ENCODE results near the gene ABI1.

The ABI1 gene

DNA sequence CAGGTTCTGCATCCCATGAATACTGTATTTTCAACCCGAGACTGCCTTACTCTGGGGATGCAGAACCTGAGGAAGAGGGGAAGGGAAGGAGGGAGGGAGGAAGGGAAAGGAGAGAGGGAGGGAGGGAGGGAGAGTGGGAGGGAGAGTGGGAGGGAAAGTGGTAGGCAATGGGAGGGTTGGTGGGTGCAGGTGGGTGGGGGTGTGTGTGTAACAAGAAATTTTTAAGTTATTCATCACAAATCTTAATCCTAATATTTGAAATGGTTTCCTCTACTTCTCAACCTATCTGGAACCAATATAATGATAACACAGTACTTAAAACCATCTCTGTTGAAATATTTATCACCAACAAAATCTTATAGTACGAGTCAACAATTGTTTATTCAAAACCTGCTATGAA, 95.2 kb downstream of the ABI1 start:
- DNase-seq: no peak

- no peak for DNase-seq
Observed at GRCh38 chr10:26759008-26759407, 101.8 kb downstream of the ABI1 start.

DNA sequence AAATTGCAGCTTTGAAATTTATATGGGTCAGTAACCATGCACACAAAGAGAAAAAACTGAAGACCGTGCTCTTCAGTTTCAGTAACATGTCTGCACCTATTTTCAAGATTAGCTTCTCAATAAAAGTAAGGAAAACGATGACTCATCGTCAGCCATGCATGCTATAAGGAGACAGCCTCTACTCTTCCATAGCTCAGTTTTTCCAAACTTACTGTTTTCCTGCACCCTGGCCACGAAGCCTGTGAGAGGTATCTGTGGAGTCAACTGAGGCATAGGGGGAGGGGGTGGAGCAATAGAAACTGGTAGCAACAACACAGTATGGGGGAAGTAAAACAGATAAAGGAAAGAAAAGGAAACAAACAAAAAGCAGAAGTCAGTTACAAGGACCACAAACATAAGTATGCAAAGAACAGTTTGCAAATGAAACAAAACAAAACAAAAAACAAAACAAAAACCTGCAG, 105.3 kb downstream of the ABI1 start:
- no peak for DNase-seq

DNA sequence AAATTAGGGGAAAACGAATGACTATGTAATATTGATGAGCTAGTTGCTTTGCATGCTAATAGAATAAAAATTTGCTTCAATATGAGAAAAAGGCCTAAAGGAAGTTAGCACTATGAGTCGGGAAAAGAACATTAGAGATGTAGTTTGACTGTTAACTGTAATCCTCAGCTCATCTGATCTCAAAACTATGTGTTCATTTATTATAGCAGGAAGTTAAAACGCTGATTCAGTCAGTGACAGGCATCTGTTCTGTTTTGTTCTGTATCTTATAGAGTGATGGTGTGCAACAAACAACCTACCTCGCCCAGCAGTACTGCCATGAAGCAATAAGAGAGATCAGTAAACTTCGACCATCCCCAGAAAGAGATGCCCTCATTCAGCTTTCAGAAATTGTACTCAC, 114.7 kb downstream of the ABI1 start:
- no peak for DNase-seq

- DNase-seq: no peak
Observed at GRCh38 chr10:26743841-26744240, 116.9 kb downstream of the ABI1 start.

- no peak for DNase-seq
Observed at GRCh38 chr10:26743091-26743490, 117.7 kb downstream of the ABI1 start.

DNA sequence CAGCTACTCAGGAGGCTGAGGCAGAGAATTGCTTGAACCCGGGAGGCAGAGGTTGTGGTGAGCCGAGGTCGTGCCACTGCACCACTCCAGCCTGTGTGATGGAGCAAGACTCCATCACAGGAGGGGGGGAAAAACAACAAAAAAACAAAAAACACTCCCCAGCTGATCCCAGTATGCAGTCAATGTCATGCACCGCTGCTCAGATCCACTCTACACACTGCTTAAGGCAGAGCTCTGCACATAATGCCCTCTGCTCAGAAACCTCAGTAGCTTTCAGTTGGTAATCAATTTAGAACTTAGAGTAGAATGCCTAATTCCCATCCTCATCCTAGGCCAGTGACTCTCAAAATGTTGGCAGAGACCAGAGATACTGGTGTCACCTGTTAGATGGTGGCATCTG, 119.4 kb downstream of the ABI1 start:
- DNase-seq: no peak

DNA sequence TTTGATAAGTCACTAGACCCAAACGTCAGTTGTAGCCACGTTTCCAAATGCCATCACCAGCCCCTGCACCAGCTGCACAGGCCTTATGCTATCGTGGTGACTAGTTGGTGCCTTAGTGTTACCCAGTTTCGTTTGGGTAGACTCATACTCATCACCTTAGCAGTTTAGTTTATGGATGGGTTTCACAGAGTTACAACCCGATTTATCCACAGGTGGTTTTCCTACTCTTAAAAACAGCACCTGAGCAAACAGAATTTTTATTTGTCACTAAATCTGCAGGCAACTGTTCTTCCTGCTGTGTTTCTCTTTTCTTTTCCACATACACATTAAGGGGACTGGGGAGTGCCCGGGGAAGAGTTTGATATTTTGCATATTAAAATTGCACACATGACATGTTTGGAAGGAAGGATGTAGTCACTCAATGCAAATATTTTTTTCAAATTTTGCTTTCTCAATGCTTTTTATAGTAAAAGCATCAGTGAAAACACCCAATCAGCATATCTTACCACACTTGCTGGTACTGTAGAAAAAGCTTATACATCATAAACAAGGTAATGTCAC, 121.6 kb downstream of the ABI1 start:
- DNase-seq: peak; percentile 5 to 74

GRCh38 chr10:26738301-26738911, 122.4 kb downstream of the ABI1 start:
- DNase-seq: no peak

- no peak for DNase-seq
Observed at GRCh38 chr10:26737730-26738129, 123.0 kb downstream of the ABI1 start.

DNA sequence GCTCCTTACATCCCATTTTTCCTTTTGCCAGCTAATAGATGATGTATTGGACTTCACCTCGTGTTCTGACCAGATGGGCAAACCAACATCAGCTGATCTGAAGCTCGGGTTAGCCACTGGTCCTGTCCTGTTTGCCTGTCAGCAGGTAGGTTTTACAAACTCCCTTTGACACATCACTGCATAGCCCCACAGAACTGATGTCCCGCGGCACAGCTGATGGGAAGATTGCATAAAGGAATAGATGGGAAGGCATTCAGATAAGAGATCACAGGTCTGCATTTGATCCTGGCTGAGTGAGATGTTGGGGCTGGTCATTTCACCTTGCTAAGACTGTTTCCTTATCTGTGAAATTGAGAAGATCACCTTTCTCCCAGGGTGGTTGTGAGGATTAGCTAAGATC, 125.3 kb downstream of the ABI1 start:
- no peak for DNase-seq

DNA sequence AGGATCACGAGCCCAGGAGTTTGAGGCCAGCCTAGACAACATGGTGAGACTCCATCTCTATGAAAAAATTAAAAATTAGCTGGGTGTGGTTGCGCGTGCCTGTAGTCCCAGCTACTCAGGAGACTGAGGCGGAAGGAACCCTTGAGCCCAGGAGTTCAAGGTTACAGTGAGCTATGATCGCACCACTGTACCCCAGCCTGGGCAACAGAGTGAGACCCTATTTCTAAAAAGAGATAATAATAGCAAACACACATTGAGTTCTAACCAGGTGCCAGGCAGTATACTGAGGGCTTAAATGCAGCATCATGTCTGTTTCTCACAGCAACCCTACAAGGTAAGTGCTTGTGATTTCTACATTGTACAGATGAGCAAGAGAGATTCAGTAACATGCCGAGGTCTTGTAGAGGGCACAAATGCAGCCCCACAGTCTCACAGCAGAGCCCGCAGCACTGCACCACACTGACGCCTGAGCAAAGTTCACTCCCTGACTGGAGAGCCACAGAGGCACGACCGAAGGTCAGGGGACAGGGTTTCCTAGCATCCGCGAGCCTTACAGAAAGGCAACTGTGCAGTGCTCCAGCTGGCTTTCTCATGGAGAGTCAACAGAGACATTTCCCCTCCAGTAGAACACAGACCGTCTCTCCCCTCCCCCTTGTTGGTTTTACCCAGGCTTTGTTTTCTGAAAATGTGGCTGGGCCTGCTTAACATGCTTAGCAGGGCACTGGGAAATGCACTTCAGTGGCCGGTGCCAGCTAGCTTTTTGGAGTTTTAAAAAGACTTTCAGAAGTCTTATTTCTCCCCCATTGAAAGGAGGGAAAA, 126.8 kb downstream of the ABI1 start:
- DNase-seq: peak; percentile 3 to 43

GRCh38 chr10:26730552-26730951, 130.2 kb downstream of the ABI1 start:
- DNase-seq: no peak

GRCh38 chr10:26729395-26729794, 131.4 kb downstream of the ABI1 start:
- no peak for DNase-seq

DNA sequence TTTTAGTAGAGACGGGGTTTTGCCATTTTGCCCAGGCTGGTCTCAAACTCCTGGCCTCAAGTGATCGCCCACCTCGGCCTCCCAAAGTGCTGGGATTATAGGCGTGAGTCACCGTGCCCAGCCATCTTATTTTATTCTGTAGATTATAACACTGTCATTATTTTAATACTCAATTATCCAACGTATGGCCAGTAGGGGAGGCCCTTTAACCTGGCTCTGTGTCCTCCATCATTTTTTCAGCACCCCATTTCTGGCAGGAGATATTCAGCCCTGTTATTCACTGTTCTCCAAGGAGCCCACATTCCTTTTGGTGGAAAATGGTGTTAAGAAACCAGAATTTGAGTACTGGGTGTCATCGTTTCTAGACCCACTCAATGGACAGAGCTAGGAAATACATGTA, 131.8 kb downstream of the ABI1 start:
- DNase-seq: no peak

DNA sequence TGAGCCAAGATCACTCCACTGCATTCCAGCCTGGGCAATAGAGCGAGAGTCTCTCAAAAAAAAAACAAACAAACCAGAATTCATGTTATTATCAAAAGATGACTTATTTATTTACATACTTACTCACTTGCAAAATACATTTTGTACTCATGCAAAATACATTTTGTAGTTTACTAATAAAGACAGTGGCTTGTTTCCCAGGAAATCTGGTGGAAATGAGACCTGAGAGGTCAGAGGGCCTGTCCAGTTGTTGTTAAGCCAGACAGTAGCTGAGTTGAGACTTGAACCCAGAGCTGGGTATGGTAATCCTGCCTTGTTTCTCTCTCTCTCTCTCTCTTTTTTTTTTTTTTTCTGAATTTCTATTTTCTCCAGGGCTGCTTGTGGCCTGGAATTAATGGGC, 133.8 kb downstream of the ABI1 start:
- no peak for DNase-seq

GRCh38 chr10:26725837-26726727, 134.7 kb downstream of the ABI1 start:
- peak; percentile 1 to 30 for DNase-seq

DNA sequence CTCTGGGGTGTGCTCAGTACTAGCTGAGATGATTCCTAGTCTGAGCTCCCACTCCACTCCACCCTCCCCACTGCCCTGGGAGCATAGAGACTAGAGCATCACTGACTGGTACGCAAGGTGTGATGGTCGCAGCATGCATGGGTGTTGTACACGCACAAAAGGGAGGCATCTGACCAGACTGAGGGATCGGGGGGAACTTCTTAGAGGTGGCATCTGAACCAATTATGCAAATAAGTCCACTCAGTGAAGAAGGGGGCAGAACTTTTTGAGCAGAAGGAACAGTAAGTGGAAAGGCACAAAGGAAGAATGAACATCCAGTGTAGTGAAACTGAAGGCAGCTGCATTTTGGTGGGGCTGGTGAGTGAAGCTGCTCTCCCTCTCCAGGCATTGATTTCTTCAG, 137.7 kb downstream of the ABI1 start:
- no peak for DNase-seq

GRCh38 chr10:26721561-26721960, 139.2 kb downstream of the ABI1 start:
- no peak for DNase-seq

GRCh38 chr10:26717476-26717875, 143.3 kb downstream of the ABI1 start:
- DNase-seq: no peak

- DNase-seq: no peak
Observed at GRCh38 chr10:26715137-26715487, 145.6 kb downstream of the ABI1 start.

DNA sequence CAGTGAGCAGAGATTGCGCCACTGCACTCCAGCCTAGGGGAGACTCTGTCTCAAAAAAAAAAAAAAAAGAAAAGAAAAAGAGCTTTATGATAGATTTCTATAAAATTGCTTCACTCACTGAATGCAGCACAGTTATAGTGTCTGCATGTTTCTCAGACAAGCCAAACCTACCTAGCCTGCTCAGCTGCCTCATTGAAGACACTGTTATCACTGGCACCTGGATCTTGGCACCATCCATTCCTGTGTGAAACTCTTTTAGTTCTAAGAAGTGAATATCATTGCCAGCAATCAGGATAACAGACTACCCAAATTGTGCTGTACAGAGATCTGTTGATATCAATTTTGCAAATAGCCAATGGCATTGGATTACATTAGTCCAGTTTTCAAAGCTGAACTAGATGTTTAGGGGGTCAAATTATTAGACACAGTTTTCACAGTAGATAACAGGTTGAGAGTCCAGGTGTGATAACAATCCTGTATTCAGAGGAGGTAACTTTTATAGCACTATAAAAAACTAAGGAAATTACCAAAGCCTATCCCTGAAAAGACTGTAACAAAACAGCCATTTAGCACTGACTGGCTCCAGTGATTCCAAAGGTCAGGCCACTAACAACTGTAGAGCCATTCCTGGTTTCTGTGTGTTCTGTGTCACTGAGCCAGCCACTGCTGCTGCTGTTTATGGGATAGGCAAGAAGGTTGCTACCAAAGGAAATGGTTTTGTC, 146.2 kb downstream of the ABI1 start:
- DNase-seq: no peak

- DNase-seq: no peak
Observed at GRCh38 chr10:26711324-26711723, 149.4 kb downstream of the ABI1 start.

All from NCI-H2081 (cell line).